H1 (cell line): ENCODE data around the gene KCNK13. TPM values are rescaled to one million over a fixed set of nuclear protein-coding genes. Genes with fewer than 3 reads are reported as not detected.
A peak's percentile ranks its signal among the peaks of the same experiment; 100 is the strongest.

Experiments
- CTCF ChIA-PET: fragments of 300-600 bp; sonication (Branson Sonifier 250); formaldehyde crosslinking; loops from one replicate; lab custom pipeline; 2021; ENCODE audit not compliant: partially characterized antibody; lab: Charles Lee
- POLR2A ChIA-PET: fragments of 300-600 bp; sonication (Branson Sonifier 250); formaldehyde crosslinking; loops from one replicate; lab custom pipeline; 2021; ENCODE audit warnings: inconsistent platforms; ENCODE audit not compliant: partially characterized antibody; lab: Charles Lee
- DNase-seq, 2 experiments: peaks; one replicate each; pipeline versions ENCODE4 v3.0.0 to v3.0.0-alpha.2; 2010 to 2022; ENCODE audit warnings: low spot score in 2 of 2, low read depth in 1 of 2, mixed read lengths in 1 of 2
- FAIRE-seq: peaks from 2 replicates; lab custom pipeline; 2011; peaks lifted over from hg19 to GRCh38; lab: Jason Lieb, UNC
- H2AFZ ChIP-seq: 2 replicates; pipeline ENCODE4 v1.8.1; 2012; ENCODE audit warnings: low read length, inconsistent platforms
- H2AK5ac ChIP-seq: 2 replicates; pipeline ENCODE4 v1.6.1; 2013; ENCODE audit warnings: low read depth, low read length
- H2BK120ac ChIP-seq: replicated peaks from 2 replicates; pipeline ENCODE3; 2013; ENCODE audit warnings: low read depth, low read length, inconsistent platforms
- H2BK12ac ChIP-seq: 2 replicates; pipeline ENCODE4 v1.6.1; 2013; ENCODE audit warnings: low read depth, low read length
- H2BK15ac ChIP-seq: 2 replicates; pipeline ENCODE4 v1.6.1; 2013; ENCODE audit warnings: low read length
- H2BK20ac ChIP-seq: 2 replicates; pipeline ENCODE4 v1.6.1; 2013; ENCODE audit warnings: low read length
- H2BK5ac ChIP-seq: 2 replicates; pipeline ENCODE4 v1.6.1; 2013; ENCODE audit warnings: low read depth, low read length
- H3K14ac ChIP-seq: 2 replicates; pipeline ENCODE4 v1.6.1; 2013; ENCODE audit warnings: inconsistent platforms; ENCODE audit not compliant: insufficient read length
- H3K18ac ChIP-seq: 2 replicates; pipeline ENCODE4 v1.6.1; 2013; ENCODE audit warnings: low read length; ENCODE audit errors: extremely low read depth
- H3K23ac ChIP-seq: 2 replicates; pipeline ENCODE4 v1.6.1; 2013; ENCODE audit warnings: inconsistent platforms; ENCODE audit not compliant: insufficient read length
- H3K23me2 ChIP-seq: 2 replicates; pipeline ENCODE4 v1.6.1; 2013; ENCODE audit warnings: low read depth, low read length
- H3K27ac ChIP-seq: 2 replicates; pipeline ENCODE4 v1.6.1; 2011; ENCODE audit warnings: low read depth, low read length, inconsistent platforms
- H3K27me3 ChIP-seq, 4 experiments: replicated peaks in 1 of 4; 1 replicate in 1 of 4; 2 replicates in 3 of 4; pipeline versions ENCODE4 v1.6.1 to v1.8.1; 2011 to 2013; ENCODE audit warnings: low read length in 3 of 4, mild to moderate bottlenecking in 3 of 4, inconsistent platforms in 2 of 4, mixed read lengths in 2 of 4, moderate library complexity in 1 of 4; ENCODE audit not compliant: control insufficient read depth in 3 of 4, insufficient read depth in 3 of 4; ENCODE audit errors: extremely low read depth in 1 of 4
- H3K36me3 ChIP-seq, 4 experiments: 2 replicates each; pipeline versions ENCODE4 v1.6.1 to v1.8.1; 2011 to 2013; ENCODE audit warnings: mild to moderate bottlenecking in 4 of 4, low read length in 3 of 4, moderate library complexity in 2 of 4, control low read depth in 1 of 4, inconsistent platforms in 1 of 4; ENCODE audit not compliant: insufficient read depth in 4 of 4, control insufficient read depth in 2 of 4
- H3K4ac ChIP-seq: replicated peaks from 2 replicates; pipeline ENCODE3; 2013; ENCODE audit warnings: low read length, low read depth, mixed read lengths, inconsistent platforms; ENCODE audit not compliant: insufficient read length
- H3K4me1 ChIP-seq, 4 experiments: replicated peaks in 1 of 4; 1 replicate in 1 of 4; 2 replicates in 3 of 4; pipeline versions ENCODE4 v1.6.1 to v1.8.1; 2011 to 2013; ENCODE audit warnings: low read length in 3 of 4, inconsistent platforms in 2 of 4, mixed read lengths in 1 of 4; ENCODE audit not compliant: insufficient read depth in 4 of 4, control insufficient read depth in 3 of 4
- H3K4me2 ChIP-seq, 2 experiments: 2 replicates each; pipeline versions ENCODE4 v1.6.1 to v1.8.1; 2011 to 2013; ENCODE audit warnings: low read depth in 2 of 2, low read length in 2 of 2, control low read depth in 1 of 2, inconsistent platforms in 1 of 2, mild to moderate bottlenecking in 1 of 2; ENCODE audit not compliant: insufficient read depth in 1 of 2
- H3K4me3 ChIP-seq, 4 experiments: fragments of 200-600, 300-600 bp in 1 of 4; sonication (generic), shearing (Covaris generic), sonication (Bioruptor Twin) in 1 of 4; 2 replicates each; pipeline versions ENCODE4 v1.5.1 to v1.8.1; 2011 to 2016; ENCODE audit warnings: low read length in 4 of 4, low read depth in 3 of 4, control low read depth in 2 of 4, inconsistent platforms in 2 of 4, mild to moderate bottlenecking in 2 of 4, mixed read lengths in 1 of 4, moderate library complexity in 1 of 4; ENCODE audit not compliant: insufficient read depth in 2 of 4; ENCODE audit errors: extremely low read depth in 1 of 4
- H3K56ac ChIP-seq: replicated peaks from 2 replicates; pipeline ENCODE3; 2013; ENCODE audit warnings: low read depth, mild to moderate bottlenecking, mixed read lengths, low read length, inconsistent platforms; ENCODE audit not compliant: insufficient read length
- H3K79me1 ChIP-seq: 2 replicates; pipeline ENCODE4 v1.6.1; 2013; ENCODE audit warnings: low read depth, low read length, control low read depth
- H3K79me2 ChIP-seq, 2 experiments: 2 replicates each; pipeline versions ENCODE4 v1.6.1 to v1.8.1; 2012 to 2013; ENCODE audit warnings: low read length in 2 of 2, mild to moderate bottlenecking in 2 of 2, inconsistent platforms in 1 of 2; ENCODE audit not compliant: insufficient read depth in 2 of 2, control insufficient read depth in 1 of 2
- H3K9ac ChIP-seq, 4 experiments: replicated peaks in 1 of 4; 1 replicate in 1 of 4; 2 replicates in 3 of 4; pipeline versions ENCODE4 v1.6.1 to v1.8.1; 2011 to 2013; ENCODE audit warnings: low read depth in 3 of 4, low read length in 3 of 4, control low read depth in 2 of 4, mild to moderate bottlenecking in 2 of 4, moderate library complexity in 2 of 4, inconsistent platforms in 1 of 4; ENCODE audit errors: extremely low read depth in 1 of 4
- H3K9me3 ChIP-seq, 2 experiments: 2 replicates each; pipeline versions ENCODE4 v1.6.1 to v1.8.1; 2012 to 2013; ENCODE audit warnings: mild to moderate bottlenecking in 2 of 2, moderate library complexity in 2 of 2, control low read depth in 1 of 2, inconsistent platforms in 1 of 2, low read depth in 1 of 2, low read length in 1 of 2, mixed read lengths in 1 of 2; ENCODE audit not compliant: insufficient read depth in 2 of 2
- H4K20me1 ChIP-seq, 2 experiments: replicated peaks in 1 of 2; 2 replicates each; pipeline versions ENCODE3 to v1.8.1; 2011 to 2013; ENCODE audit warnings: inconsistent platforms in 2 of 2, low read length in 2 of 2, mild to moderate bottlenecking in 1 of 2; ENCODE audit not compliant: insufficient read depth in 2 of 2, control insufficient read depth in 1 of 2
- H4K5ac ChIP-seq: 2 replicates; pipeline ENCODE4 v1.6.1; 2013; ENCODE audit warnings: low read length, low read depth, mixed read lengths, inconsistent platforms; ENCODE audit not compliant: insufficient read length
- H4K8ac ChIP-seq: 2 replicates; pipeline ENCODE4 v1.8.0; 2013; ENCODE audit warnings: mild to moderate bottlenecking, moderate library complexity, low read length, inconsistent platforms; ENCODE audit not compliant: insufficient read depth; ENCODE audit errors: extremely low read depth
- H4K91ac ChIP-seq: replicated peaks from 2 replicates; pipeline ENCODE3; 2013; ENCODE audit warnings: low read length, mixed read lengths, inconsistent platforms; ENCODE audit not compliant: insufficient read length
- ASH2L ChIP-seq: fragments of 200-600, 300-600 bp; sonication (generic); IDR thresholded peaks from one replicate; pipeline ENCODE4 v1.7.1; 2017; ENCODE audit warnings: low read length
- BACH1 ChIP-seq: IDR thresholded peaks from 2 replicates; pipeline ENCODE4 v1.6.1; 2012; ENCODE audit warnings: low read length, improper control_type of control experiment
- BRCA1 ChIP-seq: IDR thresholded peaks from 2 replicates; pipeline ENCODE4 v1.6.1; 2012; ENCODE audit warnings: low read depth, low read length, improper control_type of control experiment
- CBX8 ChIP-seq: fragments of 300-800, 300-1000 bp; sonication (generic); IDR thresholded peaks from 2 replicates; pipeline ENCODE4 v1.7.1; 2016; ENCODE audit warnings: low read depth, low read length, borderline replicate concordance
- JUND ChIP-seq: IDR thresholded peaks from 2 replicates; pipeline ENCODE4 v1.6.1; 2011; ENCODE audit warnings: mild to moderate bottlenecking, improper control_type of control experiment, low read length
- KDM5A ChIP-seq: fragments of 200-600 bp; IDR thresholded peaks from 2 replicates; pipeline ENCODE4 v1.7.1; 2012; ENCODE audit warnings: mild to moderate bottlenecking, low read length, inconsistent platforms, mixed read lengths
- MAFK ChIP-seq: IDR thresholded peaks from 2 replicates; pipeline ENCODE4 v1.6.1; 2012; ENCODE audit warnings: low read depth, mild to moderate bottlenecking, improper control_type of control experiment, low read length
- PHF8 ChIP-seq: fragments of 200-600 bp; sonication (generic); conservative IDR thresholded peaks from 2 replicates; pipeline ENCODE4 v1.7.1; 2012; ENCODE audit warnings: low read depth, mild to moderate bottlenecking, inconsistent platforms, low read length, moderate library complexity
- RFX5 ChIP-seq: IDR thresholded peaks from 2 replicates; pipeline ENCODE4 v1.6.1; 2011; ENCODE audit warnings: low read depth, low read length, improper control_type of control experiment, borderline replicate concordance
- SIN3A ChIP-seq, 2 experiments: IDR thresholded peaks in 1 of 2; conservative IDR thresholded peaks in 1 of 2; 2 replicates each; pipeline ENCODE4 v1.6.1; 2011 to 2012; ENCODE audit warnings: low read length in 2 of 2, improper control_type of control experiment in 1 of 2, low read depth in 1 of 2, mild to moderate bottlenecking in 1 of 2
- SP1 ChIP-seq: IDR thresholded peaks from 2 replicates; pipeline ENCODE4 v1.6.1; 2011; ENCODE audit warnings: low read depth, low read length
- SP2 ChIP-seq: IDR thresholded peaks from 2 replicates; pipeline ENCODE4 v1.6.1; 2012; ENCODE audit warnings: mild to moderate bottlenecking, low read length, inconsistent platforms
- SUZ12 ChIP-seq: fragments of 200-600 bp; sonication (generic); IDR thresholded peaks from 2 replicates; pipeline ENCODE4 v1.6.1; 2012; ENCODE audit warnings: mild to moderate bottlenecking, inconsistent platforms, low read length, moderate library complexity, mixed read lengths
- WGBS, 2 experiments: shearing (Covaris generic) in 1 of 2; methylation state at CpG; one replicate each; pipeline versions ENCODE4 v1.1.6 to v1.1.7; 2013 to 2015; ENCODE audit warnings: low lambda C conversion rate in 2 of 2, mixed read lengths in 2 of 2, inconsistent platforms in 1 of 2, low coverage in 1 of 2, missing lambda C conversion rate in 1 of 2; ENCODE audit not compliant: insufficient replicate concordance in 2 of 2, insufficient coverage in 1 of 2, insufficient read length in 1 of 2; ENCODE audit errors: extremely low coverage in 1 of 2, missing lambda C conversion rate in 1 of 2; 5-methylcytosine and 5-hydroxymethylcytosine counted together
- polyA plus RNA-seq, 7 experiments: library from polyadenylated mRNA; depleted of rRNA in 3 of 7; stranded (reverse) in 5 of 7; unstranded in 2 of 7; fragments of >200 nt in 5 of 7; fragments of 200-250 nt in 2 of 7; gene quantifications; 1 replicate in 5 of 7; 2 replicates in 1 of 7; 4 replicates in 1 of 7; pipeline versions ENCODE4 v1.2.1 to v1.2.3, GENCODE V29; 2011 to 2013; ENCODE audit warnings: missing spikeins in 2 of 7, mixed read lengths in 2 of 7
- total RNA-seq: library from RNA; stranded (reverse); fragmentation: NEBNext Ultra II Directional; extraction: Animal tissue kit (Norgen Biotek cat#: 25700); gene quantifications from 2 replicates; pipeline ENCODE4 v1.2.1, GENCODE V29; 2021
- TF ChIP-seq, protein P1 (sequence below): IDR thresholded peaks from 2 replicates; pipeline ENCODE4 v1.6.1; 2011; ENCODE audit warnings: low read length, improper control_type of control experiment

Gene KCNK13
- total and polyA plus RNA-seq, 2 of the 8 experiments (the other 6 are each of a cell fraction or from before 2014, with no cell fraction given): 0.39 to 0.48 TPM

DNA sequence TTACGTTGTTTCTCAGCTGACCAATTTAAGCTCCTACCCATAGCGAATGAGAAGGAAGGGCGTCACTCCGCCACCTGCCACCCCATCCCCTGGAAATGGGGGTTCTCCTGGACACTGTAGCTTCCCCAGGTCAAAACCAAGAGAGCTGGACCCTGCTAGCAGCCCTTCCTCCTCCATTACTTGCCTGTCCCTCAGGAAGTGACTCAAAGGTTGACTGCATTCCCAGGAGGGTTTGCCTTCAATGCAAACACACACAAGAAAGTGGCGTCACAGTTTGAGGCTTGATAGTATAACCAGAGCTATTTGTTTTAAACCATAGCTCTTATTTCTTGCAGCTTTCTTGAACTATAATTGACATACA, 79.1 kb downstream of the KCNK13 start:
- Histone ChIP-seq H4K91ac (no peak overlapping the region), H2AFZ (peak overlapping the region; percentile 94; the same call in 1 of the 2 replicates), H2BK12ac (peak overlapping the region; percentile 95; the same call in 1 of the 2 replicates), H3K79me1 (no peaks in the 10 kb centered on the region), H3K9ac (no peak overlapping the region), H3K18ac (no peak overlapping the region), H3K9me3 (no peaks in the 10 kb centered on the region), H2BK120ac (no peak overlapping the region), H2BK5ac (no peak overlapping the region), H3K79me2 (no peaks in the 10 kb centered on the region), H2AK5ac (no peak overlapping the region), H2BK20ac (no peak overlapping the region), H2BK15ac (no peak overlapping the region), H3K4me3 (no peak overlapping the region), H3K4ac (no peak overlapping the region), H4K20me1 (no peaks in the 10 kb centered on the region), H4K5ac (no peak overlapping the region), H3K56ac (no peak overlapping the region), H4K8ac (no peak overlapping the region), H3K36me3 (no peaks in the 10 kb centered on the region), H3K23ac (no peak overlapping the region), H3K14ac (no peak overlapping the region), H3K4me2 (no peak overlapping the region), H3K23me2 (no peaks in the 10 kb centered on the region), H3K27ac (no peak overlapping the region), H3K4me1 (no peaks in the 10 kb centered on the region), H3K27me3 (no peaks in the 10 kb centered on the region)
- ChIA-PET POLR2A (no interaction called here), CTCF (interaction anchor here (0.8 kb wide), 1 partner anchor 95 kb away, joined by 4 read pairs; no protein-coding TSS in a partner anchor)
- no peak for DNase-seq
- no peak for TF ChIP-seq ASH2L
- no peak for TF ChIP-seq SIN3A (conservative IDR thresholded peaks at IDR 0.05 in 1 of 2, IDR thresholded peaks at IDR 0.05 in 1 of 2; ENCODE audit: low read depth in 1 of 2, low read length in 2 of 2)
- no peak for TF ChIP-seq SP2
- no peak for TF ChIP-seq JUND
- TF ChIP-seq PHF8: no peak
- TF ChIP-seq, protein P1, sequence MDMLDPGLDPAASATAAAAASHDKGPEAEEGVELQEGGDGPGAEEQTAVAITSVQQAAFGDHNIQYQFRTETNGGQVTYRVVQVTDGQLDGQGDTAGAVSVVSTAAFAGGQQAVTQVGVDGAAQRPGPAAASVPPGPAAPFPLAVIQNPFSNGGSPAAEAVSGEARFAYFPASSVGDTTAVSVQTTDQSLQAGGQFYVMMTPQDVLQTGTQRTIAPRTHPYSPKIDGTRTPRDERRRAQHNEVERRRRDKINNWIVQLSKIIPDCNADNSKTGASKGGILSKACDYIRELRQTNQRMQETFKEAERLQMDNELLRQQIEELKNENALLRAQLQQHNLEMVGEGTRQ: no peak
- TF ChIP-seq SUZ12: no peak
- no peak for TF ChIP-seq RFX5
- no peak for TF ChIP-seq SP1
- no peak for TF ChIP-seq BRCA1
- no peak for TF ChIP-seq CBX8
- TF ChIP-seq MAFK: no peak
- TF ChIP-seq BACH1: no peak
- no peak for TF ChIP-seq KDM5A
- 86% methylated on average over 5 of the region's 5 CpGs; no CpG with 5 or more reads in 1 of the 2 experiments for WGBS, 2 experiments
- FAIRE-seq: no peak
